Upper lobe of left lung (tissue), 6 donors: ENCODE results near the gene ZNF665. TPM values are rescaled to one million over a fixed set of nuclear protein-coding genes. Genes with fewer than 3 reads are reported as not detected.

Source experiments
- ATAC-seq, 2 donors: fragments of 200-7000 bp; cut with Tn5 transposase; one replicate each; pipeline ENCODE4 v1.9.1; 2022; ENCODE audit warnings: mild to moderate bottlenecking in 2 of 2, moderate library complexity in 2 of 2; ENCODE audit not compliant: low FRiP score in 2 of 2
- DNase-seq, 2 donors: peaks; one replicate each; pipeline ENCODE4 v3.0.0-alpha.2; 2019 to 2020
- H3K27ac ChIP-seq, 4 donors: fragments of 200-600 bp; sonication (generic); one replicate each; pipeline ENCODE4 v1.5.1; 2016 to 2019
- H3K27me3 ChIP-seq, 4 donors: fragments of 200-600 bp; sonication (generic); one replicate each; pipeline ENCODE4 v1.5.1; 2017 to 2019
- H3K36me3 ChIP-seq, 4 donors: fragments of 200-600 bp; sonication (generic); one replicate each; pipeline ENCODE4 v1.5.1; 2016 to 2019
- H3K4me1 ChIP-seq, 4 donors: fragments of 200-600 bp; sonication (generic); one replicate each; pipeline ENCODE4 v1.5.1; 2018 to 2019
- H3K4me3 ChIP-seq, 4 donors: fragments of 200-600 bp; sonication (generic); one replicate each; pipeline ENCODE4 v1.5.1; 2017 to 2019; ENCODE audit warnings: mild to moderate bottlenecking in 2 of 4, moderate library complexity in 1 of 4
- H3K9me3 ChIP-seq, 4 donors: fragments of 200-600 bp; sonication (generic); one replicate each; pipeline ENCODE4 v1.5.1; 2018 to 2019
- EP300 ChIP-seq, 4 donors: sonication (generic); formaldehyde crosslinking; IDR thresholded peaks; one replicate each; pipeline ENCODE4 v1.5.1; 2017; ENCODE audit warnings: antibody characterized with exemption in 4 of 4, control low read depth in 2 of 4
- POLR2A ChIP-seq, 4 donors: fragments of 450-650 bp; IDR thresholded peaks; one replicate each; pipeline ENCODE4 v1.5.1; 2016 to 2017; ENCODE audit warnings: antibody characterized with exemption in 4 of 4, mild to moderate bottlenecking in 2 of 4
- POLR2AphosphoS5 ChIP-seq, 2 donors: sonication (generic); formaldehyde crosslinking; IDR thresholded peaks; one replicate each; pipeline ENCODE4 v1.5.1; 2017; ENCODE audit warnings: antibody characterized with exemption in 2 of 2
- WGBS, 2 donors: methylation state at CpG; one replicate each; pipeline ENCODE4 v1.1.5; 2017 to 2018; 5-methylcytosine and 5-hydroxymethylcytosine counted together
- total RNA-seq, 6 donors: library from RNA; depleted of rRNA in 4 of 6; stranded (reverse); fragments of >200 nt in 4 of 6; gene quantifications; one replicate each; pipeline versions ENCODE4 v1.1.0 to v1.2.1, GENCODE V29; 2016 to 2021
- TF ChIP-seq, protein P1 (sequence below), 6 experiments: fragments of 450-650 bp in 4 of 6; fragments of 200-600 bp in 2 of 6; sonication (generic) in 2 of 6; IDR thresholded peaks; one replicate each; pipeline ENCODE4 v1.5.1; 2016 to 2019; ENCODE audit warnings: antibody characterized with exemption in 6 of 6
- donor health status: DM: no; HTN: no; CAD: no; lungs with moderate emphysema.
- donor health status: DM: no; HTN: yes; CAD: no; lungs with severe emphysema.

The ZNF665 gene
- total RNA-seq, 6 donors from 2014 or later: 1.7 to 5.2 (median 3.4) TPM

DNA sequence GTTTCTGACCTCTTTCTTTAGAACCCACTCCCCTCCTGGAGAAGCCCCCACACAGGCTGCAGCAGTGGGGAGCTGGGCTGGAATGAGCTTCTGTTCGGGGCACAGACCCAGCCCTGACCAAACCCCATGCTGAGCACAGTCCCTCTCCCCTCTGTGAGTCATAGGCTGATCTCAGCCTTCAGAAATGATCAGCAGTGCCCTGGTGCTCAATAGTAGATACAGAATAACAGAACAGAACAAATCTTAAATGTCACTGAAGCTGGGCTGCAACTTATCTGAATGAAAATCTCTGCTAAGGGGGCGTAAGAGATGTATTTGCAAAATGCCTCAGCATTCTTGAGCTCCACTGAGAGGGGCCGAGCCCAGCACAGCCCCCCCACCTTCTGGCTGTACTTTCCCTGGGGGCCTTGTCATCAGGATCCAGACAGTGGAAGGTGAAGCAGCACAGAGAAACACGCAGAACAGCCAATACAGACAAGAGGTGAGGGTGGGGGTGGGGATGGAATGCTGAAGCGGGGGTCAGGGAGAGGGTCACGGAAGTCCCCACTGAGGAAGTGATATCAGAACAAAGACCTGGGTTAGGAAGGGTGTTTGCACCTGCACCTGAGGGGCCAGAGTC lies 9.9 kb downstream of the ZNF665 start:
- Histone ChIP-seq H3K4me1 (no peaks in the 10 kb centered on the region), H3K27me3 (no peaks in the 10 kb centered on the region), H3K9me3 (peaks cover 0 to 4% (median 0%) of the 10 kb centered on the region in 4 donors), H3K36me3 (peaks cover 0 to 35% (median 12%) of the 10 kb centered on the region in 4 donors), H3K4me3 (no peak overlapping the region), H3K27ac (no peak overlapping the region)
- DNase-seq (no peak), ATAC-seq (no peak)
- WGBS, 2 donors: 88 to 95% methylated on average over 5 to 6 of the region's 6 CpGs
- TF ChIP-seq POLR2AphosphoS5 (IDR thresholded peaks at IDR 0.05) (no peak), POLR2A (IDR thresholded peaks at IDR 0.05) (no peak), EP300 (IDR thresholded peaks at IDR 0.05) (no peak)
- TF ChIP-seq, protein P1, sequence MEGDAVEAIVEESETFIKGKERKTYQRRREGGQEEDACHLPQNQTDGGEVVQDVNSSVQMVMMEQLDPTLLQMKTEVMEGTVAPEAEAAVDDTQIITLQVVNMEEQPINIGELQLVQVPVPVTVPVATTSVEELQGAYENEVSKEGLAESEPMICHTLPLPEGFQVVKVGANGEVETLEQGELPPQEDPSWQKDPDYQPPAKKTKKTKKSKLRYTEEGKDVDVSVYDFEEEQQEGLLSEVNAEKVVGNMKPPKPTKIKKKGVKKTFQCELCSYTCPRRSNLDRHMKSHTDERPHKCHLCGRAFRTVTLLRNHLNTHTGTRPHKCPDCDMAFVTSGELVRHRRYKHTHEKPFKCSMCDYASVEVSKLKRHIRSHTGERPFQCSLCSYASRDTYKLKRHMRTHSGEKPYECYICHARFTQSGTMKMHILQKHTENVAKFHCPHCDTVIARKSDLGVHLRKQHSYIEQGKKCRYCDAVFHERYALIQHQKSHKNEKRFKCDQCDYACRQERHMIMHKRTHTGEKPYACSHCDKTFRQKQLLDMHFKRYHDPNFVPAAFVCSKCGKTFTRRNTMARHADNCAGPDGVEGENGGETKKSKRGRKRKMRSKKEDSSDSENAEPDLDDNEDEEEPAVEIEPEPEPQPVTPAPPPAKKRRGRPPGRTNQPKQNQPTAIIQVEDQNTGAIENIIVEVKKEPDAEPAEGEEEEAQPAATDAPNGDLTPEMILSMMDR (IDR thresholded peaks at IDR 0.05): no peak

DNA sequence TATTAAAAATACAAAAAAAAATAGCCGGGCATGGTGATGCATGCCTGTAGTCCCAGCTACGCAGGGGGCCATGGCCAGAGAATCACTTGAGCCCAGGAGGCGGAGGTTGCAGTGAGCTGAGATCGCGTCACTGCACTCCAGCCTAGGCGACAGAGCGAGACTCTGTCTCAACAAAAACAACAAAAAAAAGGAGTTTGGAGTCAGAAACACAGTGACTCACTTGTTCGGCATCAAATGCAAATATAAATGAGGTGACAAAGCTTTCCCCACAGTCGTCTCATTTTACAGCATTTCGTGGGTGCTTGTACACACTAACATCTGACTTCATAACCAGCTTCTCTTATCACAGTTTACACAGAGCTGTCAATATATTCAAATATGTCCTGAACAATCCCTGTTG lies 11.0 kb downstream of the ZNF665 start:
- Histone ChIP-seq H3K36me3 (peaks cover 0 to 35% (median 12%) of the 10 kb centered on the region in 4 donors), H3K4me3 (no peak overlapping the region), H3K27me3 (no peaks in the 10 kb centered on the region), H3K9me3 (peaks cover 0 to 4% (median 1%) of the 10 kb centered on the region in 4 donors), H3K27ac (no peak overlapping the region), H3K4me1 (no peaks in the 10 kb centered on the region)
- DNase-seq (no peak), ATAC-seq (no peak)
- TF ChIP-seq EP300 (IDR thresholded peaks at IDR 0.05): no peak
- TF ChIP-seq POLR2AphosphoS5 (IDR thresholded peaks at IDR 0.05): no peak
- TF ChIP-seq POLR2A (IDR thresholded peaks at IDR 0.05): no peak
- TF ChIP-seq, protein P1 (IDR thresholded peaks at IDR 0.05): no peak
- 89 to 94% methylated on average over 10 of the region's 10 CpGs for WGBS, 2 donors

DNA sequence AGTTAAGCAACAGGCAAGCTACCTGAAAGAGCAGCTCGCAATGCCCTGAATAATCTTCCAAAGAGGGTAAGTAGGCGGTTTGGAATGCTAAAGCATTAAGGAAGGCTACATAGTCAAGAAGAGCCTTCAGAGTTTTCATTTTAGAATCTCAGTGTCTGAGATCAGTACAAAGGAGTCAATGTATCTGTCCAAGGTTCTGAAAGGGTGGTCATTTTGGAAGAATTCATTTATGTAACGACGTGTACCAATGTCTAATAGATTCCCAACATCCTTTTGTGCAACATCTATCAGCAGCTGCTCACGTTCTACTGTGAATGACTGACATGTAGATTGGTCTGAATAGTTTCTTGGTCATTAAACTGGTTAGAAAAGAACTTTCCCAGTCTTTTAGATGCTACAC lies 15.2 kb downstream of the ZNF665 start:
- WGBS, 2 donors: 93 to 94% methylated on average over 5 of the region's 5 CpGs
- ATAC-seq: no peak
- DNase-seq: no peak
- TF ChIP-seq EP300 (IDR thresholded peaks at IDR 0.05) (no peak), POLR2AphosphoS5 (IDR thresholded peaks at IDR 0.05) (no peak)
- TF ChIP-seq, protein P1 (IDR thresholded peaks at IDR 0.05): no peak
- Histone ChIP-seq H3K9me3 (peaks cover 0 to 15% (median 6%) of the 10 kb centered on the region in 4 donors), H3K4me3 (no peak overlapping the region), H3K4me1 (no peaks in the 10 kb centered on the region), H3K36me3 (peaks cover 0 to 25% (median 12%) of the 10 kb centered on the region in 4 donors), H3K27me3 (no peaks in the 10 kb centered on the region), H3K27ac (no peak overlapping the region)

GRCh38 chr19:53172889-53173288 lies 20.3 kb downstream of the ZNF665 start:
- 50% methylated on average over 4 of the region's 4 CpGs for WGBS, 2 donors
- ATAC-seq (no peak), DNase-seq (no peak)
- Histone ChIP-seq H3K27ac (no peak overlapping the region), H3K9me3 (peaks cover 0 to 34% (median 22%) of the 10 kb centered on the region in 4 donors), H3K4me1 (no peaks in the 10 kb centered on the region), H3K36me3 (no peaks in the 10 kb centered on the region), H3K27me3 (no peaks in the 10 kb centered on the region), H3K4me3 (no peak overlapping the region)
- TF ChIP-seq POLR2A (IDR thresholded peaks at IDR 0.05) (no peak), EP300 (IDR thresholded peaks at IDR 0.05) (no peak), POLR2AphosphoS5 (IDR thresholded peaks at IDR 0.05) (no peak)
- TF ChIP-seq, protein P1 (IDR thresholded peaks at IDR 0.05): no peak

DNA sequence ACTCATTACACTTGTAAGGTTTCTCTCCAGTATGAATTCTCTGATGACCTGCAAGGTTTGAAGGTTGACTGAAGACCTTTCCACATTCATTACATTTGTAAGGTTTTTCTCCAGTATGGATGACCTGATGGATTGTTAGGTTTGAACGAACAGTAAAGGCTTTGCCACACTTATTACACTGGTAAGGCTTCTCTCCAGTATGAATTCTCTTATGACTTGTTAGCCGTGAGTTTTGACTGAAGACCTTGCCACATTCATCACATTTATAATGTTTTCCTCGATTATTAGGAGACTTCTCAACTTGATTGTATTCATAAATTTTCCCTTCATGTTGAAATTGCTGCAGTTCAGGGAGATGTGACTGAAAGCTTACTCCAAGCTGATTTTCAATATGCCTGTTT lies 27.5 kb downstream of the ZNF665 start:
- no peak for DNase-seq
- no peak overlapping the region for H3K4me3 ChIP-seq
- no peaks in the 10 kb centered on the region for H3K27me3 ChIP-seq
- no peak for TF ChIP-seq POLR2A (IDR thresholded peaks at IDR 0.05)
- peaks cover 0 to 14% (median 0%) of the 10 kb centered on the region in 4 donors for H3K36me3 ChIP-seq
- no peaks in the 10 kb centered on the region for H3K4me1 ChIP-seq
- H3K27ac ChIP-seq: no peak overlapping the region
- WGBS, 2 donors: 95 to 97% methylated on average over 3 of the region's 3 CpGs
- no peak for ATAC-seq
- peaks cover 35 to 78% (median 52%) of the 10 kb centered on the region in 4 donors for H3K9me3 ChIP-seq
